AG10803 (cell line): ENCODE results near the gene LINGO1.
A peak's percentile ranks its signal among the peaks of the same experiment; 100 is the strongest.

Experiments
- DNase-seq: peaks from one replicate; pipeline ENCODE4 v3.0.0; 2010; ENCODE audit warnings: low read depth
- H3K4me3 ChIP-seq: 2 replicates; pipeline ENCODE4 v1.5.1; 2011; ENCODE audit warnings: mild to moderate bottlenecking, low read length, control low read depth
- TF ChIP-seq, protein P1 (sequence below): conservative IDR thresholded peaks from 2 replicates; pipeline ENCODE4 v1.5.1; 2011; ENCODE audit warnings: mild to moderate bottlenecking, low read length, control low read depth, inconsistent platforms

The LINGO1 gene, protein sequence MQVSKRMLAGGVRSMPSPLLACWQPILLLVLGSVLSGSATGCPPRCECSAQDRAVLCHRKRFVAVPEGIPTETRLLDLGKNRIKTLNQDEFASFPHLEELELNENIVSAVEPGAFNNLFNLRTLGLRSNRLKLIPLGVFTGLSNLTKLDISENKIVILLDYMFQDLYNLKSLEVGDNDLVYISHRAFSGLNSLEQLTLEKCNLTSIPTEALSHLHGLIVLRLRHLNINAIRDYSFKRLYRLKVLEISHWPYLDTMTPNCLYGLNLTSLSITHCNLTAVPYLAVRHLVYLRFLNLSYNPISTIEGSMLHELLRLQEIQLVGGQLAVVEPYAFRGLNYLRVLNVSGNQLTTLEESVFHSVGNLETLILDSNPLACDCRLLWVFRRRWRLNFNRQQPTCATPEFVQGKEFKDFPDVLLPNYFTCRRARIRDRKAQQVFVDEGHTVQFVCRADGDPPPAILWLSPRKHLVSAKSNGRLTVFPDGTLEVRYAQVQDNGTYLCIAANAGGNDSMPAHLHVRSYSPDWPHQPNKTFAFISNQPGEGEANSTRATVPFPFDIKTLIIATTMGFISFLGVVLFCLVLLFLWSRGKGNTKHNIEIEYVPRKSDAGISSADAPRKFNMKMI

DNA sequence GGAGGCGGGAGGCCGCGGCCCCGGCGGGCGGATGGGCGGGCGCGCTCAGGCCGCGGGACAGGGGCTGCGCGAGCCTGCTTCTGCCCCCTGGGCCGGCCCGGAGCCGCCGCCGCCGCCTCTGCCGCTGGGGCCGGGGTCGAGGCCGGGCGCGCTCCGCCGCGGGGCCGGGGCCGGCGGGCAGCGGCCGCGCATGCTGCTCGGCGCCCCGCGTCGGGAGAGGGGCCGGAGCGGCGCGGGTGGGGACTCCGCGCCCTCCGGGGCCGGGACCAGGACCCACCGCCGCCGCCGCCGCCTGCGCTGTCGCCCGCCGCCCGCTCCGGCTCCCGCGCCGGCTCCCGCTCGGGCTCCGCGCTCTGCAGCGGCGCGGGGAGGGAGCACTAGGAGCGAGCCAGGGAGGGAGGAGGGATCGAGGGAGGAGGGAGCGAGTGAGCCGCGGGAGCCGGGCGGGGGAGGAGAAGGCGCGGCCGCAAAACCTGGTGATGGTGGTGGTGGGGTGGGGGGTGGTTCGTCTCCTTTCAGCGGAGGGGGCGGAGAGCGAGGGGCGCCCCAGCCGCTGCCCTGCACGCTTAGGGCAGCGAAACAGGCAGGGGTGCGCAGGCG lies at the start of gene LINGO1:
TSS of gene LINGO1 (minus strand) at position 379 of the 600 bp plus-strand sequence. CDS start 597 bp downstream, outside the sequence.
- no peak for DNase-seq
- peak within 1 kb of the TSS; percentile 49 for H3K4me3 ChIP-seq

DNA sequence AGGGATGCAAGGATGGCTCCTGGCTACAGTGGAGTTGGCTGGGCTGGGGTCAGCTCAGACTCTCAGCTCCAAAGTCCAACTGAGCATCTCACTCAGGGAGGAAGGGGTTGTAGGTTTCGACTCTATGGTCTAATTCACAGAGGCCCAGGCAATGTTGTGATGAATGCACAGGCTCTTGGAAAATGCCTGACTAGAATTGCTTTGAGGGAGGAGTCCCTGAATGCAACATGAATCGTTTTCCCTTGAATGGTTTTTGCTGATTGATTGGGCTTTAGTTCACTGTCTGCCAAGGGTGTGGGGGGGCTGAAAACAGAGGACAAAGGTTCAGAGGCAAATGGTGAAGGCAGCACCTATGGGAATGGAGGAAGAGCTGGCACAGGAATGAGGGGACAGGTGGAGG lies 48.6 kb upstream of the LINGO1 start:
- no peak for DNase-seq
- no peak overlapping the region for H3K4me3 ChIP-seq
- TF ChIP-seq, protein P1, sequence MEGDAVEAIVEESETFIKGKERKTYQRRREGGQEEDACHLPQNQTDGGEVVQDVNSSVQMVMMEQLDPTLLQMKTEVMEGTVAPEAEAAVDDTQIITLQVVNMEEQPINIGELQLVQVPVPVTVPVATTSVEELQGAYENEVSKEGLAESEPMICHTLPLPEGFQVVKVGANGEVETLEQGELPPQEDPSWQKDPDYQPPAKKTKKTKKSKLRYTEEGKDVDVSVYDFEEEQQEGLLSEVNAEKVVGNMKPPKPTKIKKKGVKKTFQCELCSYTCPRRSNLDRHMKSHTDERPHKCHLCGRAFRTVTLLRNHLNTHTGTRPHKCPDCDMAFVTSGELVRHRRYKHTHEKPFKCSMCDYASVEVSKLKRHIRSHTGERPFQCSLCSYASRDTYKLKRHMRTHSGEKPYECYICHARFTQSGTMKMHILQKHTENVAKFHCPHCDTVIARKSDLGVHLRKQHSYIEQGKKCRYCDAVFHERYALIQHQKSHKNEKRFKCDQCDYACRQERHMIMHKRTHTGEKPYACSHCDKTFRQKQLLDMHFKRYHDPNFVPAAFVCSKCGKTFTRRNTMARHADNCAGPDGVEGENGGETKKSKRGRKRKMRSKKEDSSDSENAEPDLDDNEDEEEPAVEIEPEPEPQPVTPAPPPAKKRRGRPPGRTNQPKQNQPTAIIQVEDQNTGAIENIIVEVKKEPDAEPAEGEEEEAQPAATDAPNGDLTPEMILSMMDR = no peak

More for the DNA sequence above, at the start of gene LINGO1:
- TF ChIP-seq, protein P1 = no peak

DNA sequence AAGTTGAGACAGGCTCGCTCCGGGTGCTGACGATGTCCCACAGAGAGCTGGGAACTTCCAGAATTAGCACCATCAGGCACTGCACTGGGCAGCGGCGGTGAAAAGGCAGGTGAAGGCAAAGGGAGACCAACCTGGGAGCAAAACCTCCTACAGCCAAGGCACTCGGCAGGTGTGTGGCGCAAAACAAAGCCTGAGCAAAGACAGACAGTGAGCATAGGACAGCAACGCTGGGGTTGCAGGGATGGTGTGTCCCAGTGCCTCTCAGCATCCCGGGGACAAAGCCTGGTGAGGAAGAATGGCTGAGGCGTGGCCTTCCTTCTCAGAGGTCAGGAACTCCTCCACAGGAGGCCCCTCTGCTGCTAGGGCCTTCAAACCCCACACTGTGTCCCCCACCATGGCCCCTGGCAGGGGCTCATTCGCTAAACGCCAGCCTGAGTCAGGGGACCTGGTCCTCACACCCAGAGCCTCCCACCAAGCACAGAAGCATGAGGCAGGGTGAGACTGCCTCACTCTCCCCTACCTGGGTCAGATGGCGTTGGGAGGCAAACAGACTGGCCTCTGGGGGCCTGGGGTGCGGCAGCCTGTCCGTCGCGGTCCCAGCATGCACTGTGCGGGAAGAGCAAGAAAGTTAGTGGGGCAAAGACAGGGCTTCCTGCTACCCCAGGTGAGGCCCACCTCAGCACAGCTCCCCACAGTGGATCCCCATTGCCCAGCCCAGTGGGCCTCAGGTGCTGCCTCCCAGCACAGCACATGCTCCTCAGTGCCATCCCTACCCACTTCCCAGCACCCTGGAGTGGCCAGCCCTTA lies 44.1 kb upstream of the LINGO1 start:
- TF ChIP-seq, protein P1 = no peak
- no peak overlapping the region for H3K4me3 ChIP-seq
- DNase-seq = no peak

DNA sequence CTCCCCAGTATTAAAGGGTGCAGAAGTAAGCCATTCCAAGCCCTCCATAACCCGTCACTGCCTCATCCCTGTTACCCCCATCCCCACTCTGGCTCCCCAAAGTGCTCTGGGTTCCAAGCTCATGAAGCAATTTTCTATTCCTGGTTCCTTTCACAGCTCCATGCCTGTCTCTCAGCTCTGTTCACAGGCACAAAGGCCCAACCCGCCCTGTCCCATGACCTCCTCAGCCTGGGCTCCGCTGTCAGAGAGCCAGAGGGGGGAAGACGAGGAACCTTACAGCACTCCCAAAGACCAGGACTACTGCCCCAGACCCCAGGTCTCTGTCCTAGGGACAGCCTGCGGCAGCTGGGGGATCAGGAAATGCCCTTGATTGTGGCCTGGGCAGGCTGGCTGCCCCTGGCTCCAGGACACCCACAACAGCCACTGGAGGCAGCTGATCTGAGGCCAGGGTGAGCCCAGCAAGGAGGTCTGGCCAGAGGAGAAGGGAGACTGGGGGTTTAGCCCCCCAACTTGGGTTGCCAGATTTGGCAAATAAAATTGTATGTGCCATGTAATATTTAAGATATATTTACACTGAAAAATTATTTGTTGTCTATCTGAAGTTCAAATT lies 43.2 kb upstream of the LINGO1 start:
- TF ChIP-seq, protein P1 = no peak
- no peak for DNase-seq
- H3K4me3 ChIP-seq = no peak overlapping the region

DNA sequence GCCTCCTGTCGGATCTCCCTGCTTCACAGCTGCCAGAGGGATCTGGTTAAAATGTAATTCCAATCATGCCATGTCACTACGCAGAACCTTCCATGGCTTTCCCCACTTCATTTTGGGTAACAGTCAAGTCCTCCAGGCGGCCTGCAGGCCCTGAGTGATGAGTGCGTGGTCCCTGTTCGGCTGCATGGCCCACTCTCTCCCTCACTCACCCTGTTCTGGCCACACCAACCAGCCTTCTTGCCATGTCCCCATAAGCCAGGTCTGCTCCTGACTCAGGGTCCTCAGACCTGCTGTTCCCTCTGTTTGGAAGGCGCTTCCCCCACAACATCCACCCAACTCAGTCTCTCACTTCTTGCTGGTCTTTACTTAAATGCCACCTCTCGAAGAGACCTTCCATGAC lies 41.6 kb upstream of the LINGO1 start:
- H3K4me3 ChIP-seq = no peak overlapping the region
- peak; percentile 16 for DNase-seq
- TF ChIP-seq, protein P1 = no peak

DNA sequence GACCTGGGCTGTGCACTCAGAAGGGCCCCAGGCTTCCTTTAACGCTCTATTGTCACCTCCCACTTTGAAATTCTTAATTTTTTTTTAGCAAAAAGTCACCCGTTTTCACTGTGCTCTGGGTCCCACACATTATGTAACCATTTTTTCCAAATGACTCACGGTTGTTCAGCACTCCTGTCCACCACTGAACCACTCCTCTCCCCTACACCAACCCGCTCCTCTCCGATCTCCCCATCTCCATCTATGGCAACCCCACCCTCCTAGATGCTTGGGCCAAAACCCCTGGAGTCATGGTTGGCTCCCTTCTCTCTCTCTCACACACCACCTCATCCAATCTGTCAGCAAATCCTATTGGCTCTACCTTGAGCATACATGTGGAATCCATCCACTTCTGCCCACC lies 41.2 kb upstream of the LINGO1 start:
- no peak for DNase-seq
- TF ChIP-seq, protein P1 = no peak
- no peak overlapping the region for H3K4me3 ChIP-seq
